Measurements from ENCODE around the gene ADAMTS8. TPM values are rescaled to one million over a fixed set of nuclear protein-coding genes. Genes with fewer than 3 reads are reported as not detected.

Gene ADAMTS8
- total RNA-seq, 1 donor from 2014 or later, result not detected

GRCh38 chr11:130470832-130471706, 42.7 kb upstream of the ADAMTS8 start:
- Histone ChIP-seq H3K4me3 (ENCODE audit: low read depth, low read length) (no peak overlapping the region), H3K36me3 (ENCODE audit: control insufficient read depth, insufficient read depth, low read length) (no peaks in the 10 kb centered on the region), H3K27me3 (ENCODE audit: control insufficient read depth, insufficient read depth, low read length) (peaks cover 4% of the 10 kb centered on the region)
- no peak for DNase-seq (ENCODE audit: low read depth)
- no peak for TF ChIP-seq CTCF (IDR thresholded peaks at IDR 0.05; ENCODE audit: insufficient read depth, low read length, poor library complexity, severe bottlenecking)

- no peak for TF ChIP-seq CTCF (IDR thresholded peaks at IDR 0.05; ENCODE audit: insufficient read depth, low read length, poor library complexity, severe bottlenecking)
- Histone ChIP-seq H3K36me3 (ENCODE audit: control insufficient read depth, insufficient read depth, low read length) (no peaks in the 10 kb centered on the region), H3K4me3 (ENCODE audit: low read depth, low read length) (no peak overlapping the region), H3K27me3 (ENCODE audit: control insufficient read depth, insufficient read depth, low read length) (peaks cover 4% of the 10 kb centered on the region)
- no peak for DNase-seq (ENCODE audit: low read depth)
Measured at GRCh38 chr11:130469181-130469580, 40.8 kb upstream of the ADAMTS8 start.

- Histone ChIP-seq H3K4me3 (ENCODE audit: low read depth, low read length) (no peak overlapping the region), H3K36me3 (ENCODE audit: control insufficient read depth, insufficient read depth, low read length) (no peaks in the 10 kb centered on the region), H3K27me3 (ENCODE audit: control insufficient read depth, insufficient read depth, low read length) (no peaks in the 10 kb centered on the region)
- no peak for DNase-seq (ENCODE audit: low read depth)
- no peak for TF ChIP-seq CTCF (IDR thresholded peaks at IDR 0.05; ENCODE audit: insufficient read depth, low read length, poor library complexity, severe bottlenecking)
Measured at GRCh38 chr11:130467116-130467900, 38.9 kb upstream of the ADAMTS8 start.

GRCh38 chr11:130465263-130465662, 36.9 kb upstream of the ADAMTS8 start:
- H3K36me3 ChIP-seq (ENCODE audit: control insufficient read depth, insufficient read depth, low read length), result peaks cover 1% of the 10 kb centered on the region
- TF ChIP-seq CTCF (IDR thresholded peaks at IDR 0.05; ENCODE audit: insufficient read depth, low read length, poor library complexity, severe bottlenecking), result no peak
- DNase-seq (ENCODE audit: low read depth), result no peak

GRCh38 chr11:130464291-130464812, 35.9 kb upstream of the ADAMTS8 start:
- no peak for DNase-seq (ENCODE audit: low read depth)
- Histone ChIP-seq H3K4me3 (ENCODE audit: low read depth, low read length) (no peak overlapping the region), H3K36me3 (ENCODE audit: control insufficient read depth, insufficient read depth, low read length) (peaks cover 1% of the 10 kb centered on the region), H3K27me3 (ENCODE audit: control insufficient read depth, insufficient read depth, low read length) (no peaks in the 10 kb centered on the region)
- no peak for TF ChIP-seq CTCF (IDR thresholded peaks at IDR 0.05; ENCODE audit: insufficient read depth, low read length, poor library complexity, severe bottlenecking)

More at GRCh38 chr11:130465263-130465662, 36.9 kb upstream of the ADAMTS8 start:
- Histone ChIP-seq H3K27me3 (ENCODE audit: control insufficient read depth, insufficient read depth, low read length) (no peaks in the 10 kb centered on the region), H3K4me3 (ENCODE audit: low read depth, low read length) (no peak overlapping the region)

All from kidney epithelial cell (primary cell).